GM12801 (cell line): ENCODE measurements around the gene FGF3.

Source experiments
- TF ChIP-seq, protein P1 (sequence below): IDR thresholded peaks from one replicate; pipeline ENCODE4 v1.5.1; 2011; ENCODE audit warnings: control low read depth; ENCODE audit not compliant: insufficient read length; ENCODE audit errors: extremely low read depth

Gene FGF3

DNA sequence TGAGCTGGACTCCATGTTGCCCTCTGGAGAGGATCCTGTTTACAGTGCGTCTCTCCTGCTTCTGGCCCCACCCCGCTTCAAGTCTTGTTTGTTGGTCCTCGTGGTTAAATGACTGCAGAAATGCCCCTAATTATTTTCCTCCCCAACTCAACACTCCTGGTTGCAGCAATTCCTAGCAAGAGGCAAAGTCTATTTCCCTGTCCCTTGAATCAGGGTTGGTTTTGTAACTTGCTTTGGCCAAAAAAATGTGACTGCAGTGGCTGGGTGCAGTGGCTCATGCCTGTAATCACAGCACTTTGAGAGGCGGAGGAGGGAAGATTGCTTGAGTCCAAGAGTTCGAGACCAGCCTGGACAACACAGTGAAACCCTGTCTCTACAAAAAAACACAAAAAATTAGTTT is 41.0 kb upstream of the FGF3 start:
- TF ChIP-seq, protein P1, sequence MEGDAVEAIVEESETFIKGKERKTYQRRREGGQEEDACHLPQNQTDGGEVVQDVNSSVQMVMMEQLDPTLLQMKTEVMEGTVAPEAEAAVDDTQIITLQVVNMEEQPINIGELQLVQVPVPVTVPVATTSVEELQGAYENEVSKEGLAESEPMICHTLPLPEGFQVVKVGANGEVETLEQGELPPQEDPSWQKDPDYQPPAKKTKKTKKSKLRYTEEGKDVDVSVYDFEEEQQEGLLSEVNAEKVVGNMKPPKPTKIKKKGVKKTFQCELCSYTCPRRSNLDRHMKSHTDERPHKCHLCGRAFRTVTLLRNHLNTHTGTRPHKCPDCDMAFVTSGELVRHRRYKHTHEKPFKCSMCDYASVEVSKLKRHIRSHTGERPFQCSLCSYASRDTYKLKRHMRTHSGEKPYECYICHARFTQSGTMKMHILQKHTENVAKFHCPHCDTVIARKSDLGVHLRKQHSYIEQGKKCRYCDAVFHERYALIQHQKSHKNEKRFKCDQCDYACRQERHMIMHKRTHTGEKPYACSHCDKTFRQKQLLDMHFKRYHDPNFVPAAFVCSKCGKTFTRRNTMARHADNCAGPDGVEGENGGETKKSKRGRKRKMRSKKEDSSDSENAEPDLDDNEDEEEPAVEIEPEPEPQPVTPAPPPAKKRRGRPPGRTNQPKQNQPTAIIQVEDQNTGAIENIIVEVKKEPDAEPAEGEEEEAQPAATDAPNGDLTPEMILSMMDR: no peak

DNA sequence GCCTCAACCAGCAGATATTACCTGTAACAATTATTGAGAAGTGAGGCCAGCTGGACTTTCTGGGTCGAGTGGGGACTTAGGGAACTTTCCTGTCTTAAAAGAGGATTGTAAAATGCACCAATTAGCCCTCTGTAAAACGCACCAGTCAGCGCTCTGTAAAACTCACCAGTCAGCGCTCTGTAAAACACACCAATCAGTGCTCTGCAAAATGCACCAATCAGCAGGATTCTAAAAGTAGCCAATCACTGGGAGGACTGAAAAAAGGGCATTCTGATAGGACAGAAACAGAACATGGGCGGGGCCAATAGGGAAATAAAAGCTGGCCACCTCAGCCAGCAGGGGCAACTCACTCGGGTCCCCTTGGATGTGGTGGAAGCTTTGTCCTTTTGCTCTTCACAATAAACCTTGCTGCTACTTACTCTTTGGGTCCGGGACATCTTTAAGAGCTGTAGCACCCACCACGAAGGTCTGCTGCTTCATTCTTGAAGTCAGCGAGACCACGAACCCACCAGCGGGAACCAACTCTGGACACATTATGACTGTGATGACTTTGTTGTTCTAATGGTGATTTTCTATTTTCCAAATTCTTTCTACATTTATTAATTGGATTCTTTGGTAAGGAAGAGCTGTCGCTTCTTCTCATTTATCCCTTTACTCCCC is 40.2 kb upstream of the FGF3 start:
- TF ChIP-seq, protein P1: no peak

DNA sequence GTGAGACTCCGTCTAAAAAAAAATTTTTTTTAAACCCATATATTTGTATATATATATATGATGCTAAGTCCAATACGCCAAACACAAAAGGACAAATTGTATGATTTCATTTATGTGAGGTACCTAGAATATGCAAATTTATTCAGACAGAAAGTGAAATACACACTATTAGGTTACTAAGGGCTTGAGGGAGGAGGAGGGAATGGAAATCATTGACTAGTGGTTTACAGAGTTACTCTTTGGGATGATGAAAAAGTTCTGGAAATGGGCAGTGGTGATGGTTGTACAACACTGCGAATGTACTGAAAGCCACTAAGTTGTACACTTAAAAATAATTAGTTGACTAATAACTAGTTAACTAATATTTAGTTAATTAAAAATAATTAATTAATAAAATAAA is 36.2 kb upstream of the FGF3 start:
- TF ChIP-seq, protein P1: no peak

DNA sequence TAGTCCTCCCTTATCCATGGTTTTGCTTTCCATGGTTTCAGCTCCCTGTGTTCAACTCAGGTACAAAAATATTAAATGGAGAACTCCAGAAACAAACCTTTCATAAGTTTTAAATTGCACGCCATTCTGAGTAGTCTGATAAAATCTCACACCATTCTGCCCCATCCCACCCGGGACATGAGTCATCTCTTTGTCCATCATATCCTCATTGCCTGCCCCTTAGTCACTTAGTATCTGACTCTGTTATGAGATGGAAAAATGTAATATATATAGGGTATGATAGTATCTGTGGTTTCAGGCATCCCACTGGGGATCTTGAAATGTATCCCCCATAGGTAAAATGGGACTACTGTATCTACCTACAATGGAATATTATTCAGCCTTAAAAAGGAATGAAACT is 35.5 kb upstream of the FGF3 start:
- TF ChIP-seq, protein P1: no peak

DNA sequence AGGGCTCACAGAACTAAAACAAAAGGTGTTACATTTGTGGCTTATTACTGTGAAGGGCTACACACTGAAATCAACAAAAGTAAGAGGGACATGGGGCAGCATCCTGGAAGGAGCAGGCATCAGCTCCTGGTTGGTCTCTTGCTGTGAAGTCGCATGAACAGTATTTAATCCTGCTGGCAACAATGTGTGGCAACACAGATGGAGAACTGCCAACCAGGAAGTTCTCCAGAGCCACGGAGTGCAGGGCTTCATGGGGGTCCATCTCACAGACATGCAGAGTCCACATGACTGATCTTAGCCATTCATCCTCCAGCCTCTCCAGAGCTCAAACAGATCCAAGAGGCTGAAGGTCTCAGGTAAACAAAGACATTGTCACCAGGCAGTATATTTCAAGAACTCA is 32.8 kb upstream of the FGF3 start:
- TF ChIP-seq, protein P1: no peak

DNA sequence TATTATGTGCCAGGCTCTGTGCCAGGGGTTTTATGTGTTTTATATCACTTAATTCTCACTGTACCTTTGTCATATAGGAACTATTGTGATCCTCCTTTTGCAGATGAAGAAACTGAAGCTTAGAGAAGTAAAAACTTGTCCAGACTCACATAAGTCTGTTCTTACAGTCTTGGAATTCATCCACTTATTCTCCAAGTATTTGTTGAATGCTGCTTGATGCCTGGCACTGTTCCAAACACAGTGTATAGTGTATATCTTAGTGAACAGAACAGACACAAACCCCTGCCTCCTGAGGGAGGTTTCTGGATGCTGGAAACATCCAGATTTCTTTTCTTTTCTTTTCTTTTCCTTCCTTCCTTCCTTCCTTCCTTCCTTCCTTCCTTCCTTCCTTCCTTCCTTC is 29.0 kb upstream of the FGF3 start:
- TF ChIP-seq, protein P1: no peak

DNA sequence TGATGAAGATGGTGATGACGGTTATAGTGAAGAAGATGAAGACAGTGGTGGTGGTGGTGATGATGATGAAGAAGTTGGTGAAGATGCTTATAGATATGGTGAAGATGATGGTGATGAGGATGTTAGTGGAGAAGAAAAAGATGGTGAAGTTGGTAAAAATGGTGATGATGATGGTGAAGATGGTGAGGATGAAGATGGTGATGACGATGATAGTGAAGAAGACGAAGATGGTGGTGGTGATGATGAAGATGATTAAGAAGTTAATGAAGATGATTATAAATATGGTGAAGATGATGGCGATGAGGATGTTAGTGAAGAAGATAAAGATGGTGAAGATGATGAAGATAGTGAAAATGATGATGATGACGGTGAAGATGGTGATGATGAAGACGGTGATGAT is 25.2 kb upstream of the FGF3 start:
- TF ChIP-seq, protein P1: no peak

DNA sequence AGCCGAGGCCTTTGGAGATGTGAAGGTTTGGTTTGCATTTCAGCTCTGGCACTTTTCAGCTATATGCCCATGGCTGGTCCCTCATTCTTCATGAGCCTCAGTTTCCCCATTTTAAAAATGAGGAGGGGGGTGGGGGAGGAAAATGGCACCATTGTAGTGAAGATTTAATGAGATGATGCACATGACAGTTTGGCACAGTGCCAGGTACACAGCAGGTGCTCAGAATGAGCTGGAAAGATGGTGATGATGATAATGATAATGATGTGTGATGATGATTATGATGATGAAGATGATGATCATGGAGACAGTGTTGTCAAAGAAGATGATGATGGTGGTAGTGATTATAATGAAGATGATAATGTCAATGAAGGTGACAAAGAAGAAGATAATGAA is 24.3 kb upstream of the FGF3 start:
- TF ChIP-seq, protein P1: no peak
